ENCODE measurements around the gene ELK4. TPM values are rescaled to one million over a fixed set of nuclear protein-coding genes. Genes with fewer than 3 reads are reported as not detected.
A peak's percentile ranks its signal among the peaks of the same experiment; 100 is the strongest.

The ELK4 gene
- total and polyA plus RNA-seq, 2 of the 13 experiments (the other 11 are each of a cell fraction or from before 2014, with no cell fraction given) = 8.3 to 13.1 TPM

- TF ChIP-seq ZNF275 (CRISPR knock-in tag; IDR thresholded peaks at IDR 0.05; ENCODE audit: borderline replicate concordance) (0 out of 2 replicates have a peak, but pooled peaks have one; percentile 72), CCDC6 (CRISPR knock-in tag; IDR thresholded peaks at IDR 0.05) (peak; percentile 58; the same call in 1 of the 2 replicates), BRD4 (CRISPR knock-in tag; IDR thresholded peaks at IDR 0.05) (peak; percentile 41; the same call in 1 of the 2 replicates), TRIM22 (IDR thresholded peaks at IDR 0.05) (no peak), KLF16 (CRISPR knock-in tag; IDR thresholded peaks at IDR 0.05) (peak in 1 of 2 experiments; percentile 92; a peak in 2 of 4 replicates), CBX2 (IDR thresholded peaks at IDR 0.05; ENCODE audit: low read depth, low read length) (no peak), CBX2 (CRISPR knock-in tag; IDR thresholded peaks at IDR 0.05; ENCODE audit: low read depth) (no peak; the same call in 1 of the 2 replicates), EEA1 (CRISPR knock-in tag; IDR thresholded peaks at IDR 0.05; ENCODE audit: borderline replicate concordance) (no peak), MEIS2 (CRISPR knock-in tag; IDR thresholded peaks at IDR 0.05) (peak; percentile 72), ZIK1 (CRISPR knock-in tag; IDR thresholded peaks at IDR 0.05; ENCODE audit: borderline replicate concordance, low read depth) (no peak), TGIF2 (CRISPR knock-in tag; IDR thresholded peaks at IDR 0.05) (0 out of 2 replicates have a peak, but pooled peaks have one; percentile 22), ZNF431 (CRISPR knock-in tag; IDR thresholded peaks at IDR 0.05; ENCODE audit: borderline replicate concordance, low read depth) (0 out of 2 replicates have a peak, but pooled peaks have one; percentile 68), ZNF766 (CRISPR knock-in tag; IDR thresholded peaks at IDR 0.05; ENCODE audit: borderline replicate concordance) (peak; percentile 66; the same call in 1 of the 2 replicates), ZNF720 (CRISPR knock-in tag; IDR thresholded peaks at IDR 0.05) (no peak), RAD51 (IDR thresholded peaks at IDR 0.05; ENCODE audit: borderline replicate concordance) (no peak), ZNF20 (CRISPR knock-in tag; IDR thresholded peaks at IDR 0.05) (no peak), MXI1 (IDR thresholded peaks at IDR 0.05; ENCODE audit: borderline replicate concordance, low read depth, low read length) (peak; percentile 76; the same call in 1 of the 3 replicates), ZNF263 (CRISPR knock-in tag; IDR thresholded peaks at IDR 0.05) (peak; percentile 44; the same call in 1 of the 2 replicates), ZNF124 (CRISPR knock-in tag; IDR thresholded peaks at IDR 0.05) (peak; percentile 77), ZNF576 (CRISPR knock-in tag; IDR thresholded peaks at IDR 0.05) (no peak), SMAD1 (CRISPR knock-in tag; IDR thresholded peaks at IDR 0.05; ENCODE audit: borderline replicate concordance, low read depth) (no peak), HMG20B (CRISPR knock-in tag; conservative IDR thresholded peaks at IDR 0.05) (0 out of 2 replicates have a peak, but pooled peaks have one; percentile 38), HCFC1 (IDR thresholded peaks at IDR 0.05; ENCODE audit: low read depth, low read length) (peak; percentile 57), NPAS2 (CRISPR knock-in tag; IDR thresholded peaks at IDR 0.05; ENCODE audit: borderline replicate concordance) (no peak), BATF2 (CRISPR knock-in tag; IDR thresholded peaks at IDR 0.05) (0 out of 2 replicates have a peak, but pooled peaks have one; percentile 49), NR2F6 (IDR thresholded peaks at IDR 0.05) (no peak), NR2F6 (CRISPR knock-in tag; IDR thresholded peaks at IDR 0.05) (peak; percentile 42; the same call in 1 of the 2 replicates), ZNF34 (CRISPR knock-in tag; IDR thresholded peaks at IDR 0.05; ENCODE audit: borderline replicate concordance) (no peak)
These were observed at the start of gene ELK4 (continued) for GRCh38 chr1:205631768-205632668.
